GM19438 (cell line): ENCODE data around the gene PKDREJ.
"Not testable (repeated sequence)": the region's sequence is repeated elsewhere in the genome, so short reads cannot be mapped to it uniquely, and the experiment has no call there.

Experiments used
- ATAC-seq: cut with Tn5 transposase; IDR thresholded peaks from one replicate; pipeline ENCODE4 v1.9.1; 2021; ENCODE audit warnings: low read depth; ENCODE audit not compliant: unreplicated experiment

PKDREJ gene

DNA sequence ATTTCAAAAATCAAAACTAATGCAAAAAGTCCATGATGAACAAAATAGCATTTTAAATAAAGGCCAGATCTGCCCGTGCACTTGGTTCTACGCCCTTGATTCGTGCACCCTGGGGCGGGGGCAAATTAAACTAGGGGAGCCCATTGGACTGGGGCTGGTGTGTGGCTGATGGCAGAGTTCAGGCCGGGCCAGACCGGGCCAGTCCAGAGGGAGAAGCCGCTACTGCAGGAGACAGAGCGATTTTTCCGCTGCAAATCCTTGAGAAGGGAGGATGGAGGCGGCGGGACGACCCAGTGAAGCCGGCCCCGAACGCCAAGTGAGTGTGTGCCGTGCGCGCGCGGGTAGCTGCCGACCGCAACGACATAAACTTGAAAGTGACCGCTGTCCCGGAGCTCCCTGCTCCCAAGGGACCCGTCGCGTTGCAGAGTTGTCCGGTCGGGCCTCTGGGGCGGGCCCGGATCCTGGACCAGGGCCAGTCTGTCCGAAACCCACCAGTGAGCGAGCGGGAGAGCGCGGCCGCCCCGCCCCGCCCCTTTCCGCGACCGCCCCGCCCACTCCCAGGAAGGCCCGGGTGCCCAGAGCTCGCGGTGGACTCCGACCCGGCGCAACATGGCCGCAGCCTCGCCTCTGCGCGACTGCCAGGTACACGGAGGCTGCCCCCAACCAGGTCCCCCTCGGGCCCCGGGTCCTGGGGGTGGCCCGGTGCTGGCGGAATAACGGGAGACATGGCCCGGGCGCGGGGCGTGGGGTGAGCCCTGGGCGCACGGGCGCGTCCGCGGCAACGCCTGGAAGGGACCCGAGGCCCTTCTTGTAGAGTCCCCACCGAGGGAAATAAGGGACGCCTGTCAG, 4.5 kb upstream of the PKDREJ start, which contains the start of gene TTC38:
Gene TTC38 (plus strand): TSS at position 578 of the 849 bp plus-strand sequence. CDS start 32 bp downstream, at position 610.
- ATAC-seq: no peak

DNA sequence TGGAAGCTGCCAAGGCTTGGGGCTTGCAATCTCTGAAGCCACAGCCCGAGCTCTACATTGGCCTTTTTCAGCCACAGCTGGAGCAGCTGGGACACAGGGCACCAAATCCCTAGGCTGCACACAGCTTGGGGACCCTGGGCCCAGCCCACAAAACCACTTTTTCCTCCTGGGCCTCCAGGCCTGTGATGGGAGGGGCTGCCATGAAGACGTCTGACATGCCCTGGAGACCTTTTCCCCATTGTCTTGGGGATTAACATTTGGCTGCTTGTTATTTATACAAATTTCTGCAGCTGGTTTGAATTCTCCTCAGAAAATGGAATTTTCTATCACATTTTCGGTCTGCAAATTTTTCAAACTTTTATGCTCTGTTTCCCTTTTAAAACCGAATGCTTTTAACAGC, 2.5 kb upstream of the PKDREJ start:
- not testable (repeated sequence) for ATAC-seq

DNA sequence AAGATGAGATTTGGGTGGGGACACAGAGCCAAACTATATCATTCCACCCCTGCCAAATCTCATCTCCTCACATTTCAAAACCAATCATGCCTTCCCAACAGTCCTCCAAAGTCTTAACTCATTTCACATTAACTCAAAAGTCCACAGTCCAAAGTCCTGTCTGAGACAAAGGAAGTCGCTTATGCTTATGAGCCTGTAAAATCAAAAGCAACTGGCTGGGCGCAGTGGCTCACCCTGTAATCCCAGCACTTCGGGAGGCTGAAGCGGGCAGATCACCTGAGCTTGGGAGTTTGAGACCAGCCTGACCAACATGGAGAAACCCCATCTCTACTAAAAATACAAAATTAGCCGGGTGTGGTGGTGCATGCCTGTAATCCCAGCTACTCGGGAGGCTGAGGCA, 1.4 kb upstream of the PKDREJ start:
- ATAC-seq: not testable (repeated sequence)

DNA sequence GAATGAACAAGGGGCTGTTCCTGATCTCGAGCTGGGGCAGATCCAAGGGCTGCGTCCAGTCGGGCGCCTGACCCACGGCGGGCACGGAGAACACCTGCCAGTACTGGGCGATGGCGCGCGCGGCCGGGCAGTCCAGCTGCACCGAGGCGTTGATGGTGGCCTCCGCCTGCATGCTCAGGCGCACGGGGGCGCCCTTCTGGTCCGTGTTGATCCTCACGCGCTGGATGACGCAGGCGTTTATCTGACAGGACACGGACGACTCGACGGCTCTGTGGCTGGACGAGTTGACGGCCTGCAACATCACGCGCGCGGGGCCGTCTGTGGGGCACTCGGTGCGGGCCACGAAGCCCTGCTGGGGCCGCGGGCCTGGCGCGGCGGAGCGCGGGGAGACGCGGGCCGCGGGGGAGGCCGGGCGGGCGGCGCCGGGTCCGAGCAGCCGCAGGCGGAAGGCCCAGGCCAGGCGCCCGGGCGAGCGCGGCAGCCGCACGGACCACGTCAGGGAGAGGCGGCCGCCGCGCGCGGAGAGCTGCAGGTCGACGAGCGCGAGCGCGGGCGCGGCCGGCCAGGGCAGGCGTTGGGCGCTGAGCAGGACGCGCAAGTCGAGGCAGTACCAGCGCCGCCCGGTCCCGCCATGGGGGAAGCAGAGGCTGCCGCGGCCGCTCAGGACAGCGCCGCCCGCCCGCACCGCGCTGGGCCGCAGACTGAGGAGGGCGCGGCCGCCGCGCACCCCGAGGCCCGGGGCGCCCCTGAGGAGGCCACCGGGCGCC, 511 bp downstream of the PKDREJ start:
- ATAC-seq: no peak

DNA sequence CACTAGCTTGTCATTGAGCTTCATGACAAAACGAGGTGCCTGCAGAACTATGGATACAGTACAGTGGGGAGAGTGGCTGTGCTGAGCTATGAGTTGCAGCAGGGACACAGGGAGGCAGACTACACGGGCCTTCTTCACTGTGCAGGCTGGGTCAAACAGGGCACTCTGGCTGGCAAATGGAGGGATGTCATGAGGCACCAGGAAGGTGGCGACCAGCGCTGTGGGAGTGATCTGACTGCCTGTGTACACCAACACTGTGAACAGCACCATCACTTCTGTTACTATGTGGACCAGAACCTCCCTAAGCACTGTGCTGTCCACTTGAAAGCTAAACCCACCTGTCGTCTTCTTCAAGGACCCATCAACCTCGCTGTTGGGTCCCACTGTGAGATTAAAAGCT, 3.1 kb downstream of the PKDREJ start:
- ATAC-seq: no peak

DNA sequence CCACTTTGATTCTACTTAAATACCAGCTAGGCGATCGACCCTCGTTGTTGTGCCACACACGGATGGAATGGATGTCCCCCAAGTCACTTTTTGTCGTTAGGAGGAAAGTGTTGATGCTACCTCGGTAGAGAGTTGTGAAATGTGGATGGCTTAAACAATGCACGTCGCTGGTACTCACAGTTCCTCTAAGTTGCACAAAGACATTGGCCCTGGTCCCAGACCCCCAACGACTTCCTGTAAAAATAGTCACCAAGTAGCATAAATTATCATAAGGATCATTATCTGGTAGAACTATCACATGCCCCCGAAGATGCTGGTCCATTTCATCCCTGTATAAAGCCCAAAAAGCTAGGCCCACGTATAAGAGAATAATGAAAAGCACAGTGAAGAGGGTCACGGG, 3.8 kb downstream of the PKDREJ start:
- ATAC-seq: no peak

DNA sequence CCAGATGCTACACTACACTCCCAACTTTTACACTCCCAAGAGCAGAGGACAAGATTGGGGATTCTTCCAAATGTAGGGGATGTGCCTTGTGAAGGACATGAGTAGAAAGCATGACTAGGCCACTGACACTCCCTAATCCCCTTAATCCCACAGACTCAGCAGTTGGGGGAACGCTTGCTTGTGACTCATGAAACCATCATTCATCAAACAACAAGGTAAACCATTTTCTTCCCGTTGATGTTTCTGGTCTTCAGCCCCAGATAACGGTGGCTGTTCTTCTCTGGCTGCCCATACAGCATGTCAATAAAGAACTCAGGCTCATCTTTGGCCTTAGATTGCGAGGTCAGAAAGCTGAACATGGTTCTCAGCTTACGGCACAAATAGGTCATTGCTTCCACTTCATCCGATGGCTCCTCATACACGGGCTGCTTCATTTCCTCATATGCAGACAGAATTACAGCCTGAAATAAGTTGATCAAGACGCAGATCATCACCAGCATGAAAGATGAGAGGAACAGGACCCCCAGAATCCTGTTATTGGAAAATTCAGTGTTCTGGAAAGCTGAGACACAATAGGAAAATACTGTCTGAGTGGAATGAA, 6.7 kb downstream of the PKDREJ start:
- ATAC-seq: no peak

DNA sequence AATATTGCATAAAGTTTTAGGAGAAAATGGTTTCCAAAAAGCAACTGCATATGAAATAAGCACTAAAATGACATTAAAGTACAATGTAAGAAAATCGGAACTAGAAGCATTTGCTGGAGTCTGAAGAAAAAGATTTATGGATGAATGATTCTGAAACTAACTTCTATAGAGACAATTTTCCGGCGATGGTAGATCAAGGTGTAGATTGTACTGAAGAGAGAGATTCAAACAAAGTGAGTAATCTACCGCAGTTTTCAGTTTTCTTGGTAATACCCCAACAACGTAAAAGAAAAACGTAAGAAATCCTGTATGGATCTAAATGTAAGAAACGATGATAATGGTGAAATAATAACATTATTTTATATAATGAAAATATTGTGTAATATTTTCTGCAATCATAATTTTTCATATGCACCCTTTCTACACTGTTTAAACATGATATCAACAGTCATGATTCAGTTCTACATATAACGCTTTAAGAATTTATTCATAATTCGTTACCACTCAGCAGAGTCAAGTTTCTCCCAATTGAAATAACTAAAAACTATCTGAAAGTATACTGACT, 11.2 kb downstream of the PKDREJ start:
- no peak for ATAC-seq

DNA sequence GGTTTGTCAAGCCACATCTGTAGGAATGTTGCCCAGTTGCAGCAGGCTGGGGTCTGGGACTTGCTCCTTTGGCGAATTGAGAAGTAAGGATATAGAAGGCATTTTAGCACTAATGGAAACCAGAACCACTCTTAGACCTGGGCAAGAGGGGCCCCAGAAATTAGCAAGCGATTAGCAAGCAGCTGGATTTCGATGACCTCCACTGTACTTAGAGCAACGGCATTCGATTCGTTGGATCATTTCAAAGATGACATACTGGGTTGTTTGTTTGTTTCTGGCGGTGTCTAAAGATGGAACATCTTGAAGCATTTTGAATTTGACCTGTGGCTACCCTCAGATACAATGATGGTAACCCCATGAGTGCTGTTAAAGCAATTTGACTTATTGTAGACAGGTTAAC, 11.9 kb downstream of the PKDREJ start:
- no peak for ATAC-seq

DNA sequence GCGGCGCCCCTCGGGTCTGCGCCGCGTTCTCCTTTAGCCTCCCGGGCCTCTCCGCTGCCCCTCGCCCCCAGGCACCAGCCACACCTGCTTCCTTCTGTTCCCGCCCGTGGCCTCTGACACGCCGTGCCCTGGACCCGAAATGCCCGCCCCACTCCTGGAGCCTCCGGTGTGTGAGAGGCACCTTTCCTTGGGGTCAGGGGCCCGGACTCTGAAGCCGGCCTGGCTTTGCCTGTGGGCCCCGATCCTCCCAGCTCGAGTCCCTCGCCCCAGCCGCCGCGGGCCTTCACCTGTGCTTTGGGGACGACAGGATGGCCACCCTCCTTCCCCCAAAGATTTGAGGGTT, 12.4 kb downstream of the PKDREJ start:
- no peak for ATAC-seq

DNA sequence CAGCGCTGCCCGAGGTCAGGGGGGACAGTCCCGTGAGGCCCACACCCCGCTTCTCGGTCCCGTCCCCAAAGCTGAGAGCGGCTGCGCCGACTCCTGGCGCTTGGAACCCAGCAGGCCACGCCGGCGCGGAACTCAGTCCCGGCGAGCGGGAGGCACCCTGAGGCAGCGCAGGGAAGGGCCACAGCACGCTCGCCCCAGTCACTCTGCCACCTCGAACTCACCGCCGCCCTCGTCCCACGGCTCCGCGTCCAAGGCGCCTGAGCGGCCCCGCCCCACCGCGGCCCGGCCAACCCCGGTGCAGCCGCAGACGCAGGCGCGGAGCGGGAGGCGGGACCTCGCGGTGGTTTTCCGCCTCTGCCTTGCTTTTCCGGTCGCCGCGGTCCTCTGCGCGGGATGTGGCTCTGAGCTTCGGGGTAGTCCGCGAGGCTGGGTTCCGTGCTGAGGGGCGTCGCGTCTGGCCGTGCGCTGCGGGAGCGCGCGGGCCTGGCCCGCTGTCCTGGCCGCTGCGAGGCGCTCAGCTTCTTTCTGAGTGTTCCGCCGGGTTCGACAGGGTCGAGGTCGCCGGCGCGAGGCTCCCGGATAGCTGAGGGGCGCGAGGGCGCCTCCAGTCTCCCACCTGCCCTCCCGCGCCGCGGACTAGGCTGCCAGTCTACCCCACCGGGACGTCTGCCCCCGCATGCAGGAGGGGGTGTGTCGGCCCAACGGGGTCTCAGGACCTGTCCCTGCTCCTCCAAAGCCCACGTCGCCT, 12.9 kb downstream of the PKDREJ start, which contains the start of gene CDPF1:
Gene CDPF1 (minus strand): TSS at position 259 of the 748 bp plus-strand sequence. CDS start 2,009 bp downstream, outside the sequence.
- peak; percentile 69 for ATAC-seq

DNA sequence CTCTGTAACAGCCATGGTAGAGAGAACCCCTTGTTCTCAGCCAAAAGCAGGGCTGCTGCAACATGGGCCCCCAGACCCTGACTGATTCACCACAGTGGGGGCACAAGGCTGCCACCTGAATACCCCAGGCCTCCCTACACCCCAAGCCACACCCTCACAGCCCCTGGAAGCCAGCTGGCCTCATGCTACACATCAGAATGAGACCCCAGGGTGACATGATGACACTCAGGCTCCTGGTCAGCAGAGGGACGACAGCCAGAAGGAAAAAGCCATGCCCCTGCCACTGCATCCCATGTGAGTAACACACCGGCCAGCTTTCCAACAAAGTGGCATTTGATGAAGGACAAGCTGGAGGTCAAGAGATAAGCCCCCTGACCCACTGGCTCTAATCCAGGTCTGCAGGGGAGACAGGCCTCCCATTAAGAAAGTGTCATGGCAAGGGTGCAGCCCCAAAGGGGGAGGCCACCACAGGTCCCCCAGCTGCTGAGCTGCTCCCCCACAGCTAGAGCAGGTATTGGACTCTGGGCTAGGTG, 15.6 kb downstream of the PKDREJ start:
- ATAC-seq: no peak

DNA sequence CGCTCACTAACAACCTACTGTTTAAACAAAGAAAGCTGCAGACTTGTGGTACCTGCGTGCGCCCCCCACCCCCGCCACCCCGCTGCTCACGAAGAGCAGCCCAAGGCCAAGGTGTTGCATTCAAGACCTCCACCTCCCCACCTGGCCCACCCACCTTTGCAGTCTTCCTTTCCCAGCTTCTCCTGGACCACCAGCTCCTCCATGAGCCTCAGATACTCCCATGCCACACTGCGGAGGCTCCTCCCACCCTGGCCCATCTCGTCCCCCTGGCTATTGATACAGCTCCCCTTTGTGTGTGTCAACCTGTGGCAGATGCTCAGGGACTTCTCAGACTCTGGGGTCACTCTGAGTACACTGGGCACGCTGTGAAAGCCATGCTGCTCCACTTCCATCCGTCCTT, 17.0 kb downstream of the PKDREJ start:
- no peak for ATAC-seq

DNA sequence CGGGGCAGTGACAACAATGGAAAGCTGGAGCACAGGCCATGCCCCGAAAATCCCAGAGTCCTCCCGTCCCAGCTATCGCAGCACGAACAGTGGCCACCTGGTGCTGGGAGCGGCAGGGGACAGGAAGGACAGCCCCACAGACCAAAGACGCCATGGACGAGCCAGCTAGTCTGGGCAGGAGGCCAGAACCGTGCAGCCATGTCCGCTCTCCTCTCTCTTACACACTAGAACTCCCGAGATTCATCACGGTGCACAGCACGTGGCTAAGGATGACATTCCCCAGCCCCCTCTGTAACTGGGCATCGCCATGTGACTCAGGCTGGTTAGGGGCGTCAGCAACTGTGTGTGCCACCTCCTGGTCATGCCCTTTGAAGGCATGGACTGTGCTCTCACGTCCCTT, 17.6 kb downstream of the PKDREJ start:
- ATAC-seq: no peak

DNA sequence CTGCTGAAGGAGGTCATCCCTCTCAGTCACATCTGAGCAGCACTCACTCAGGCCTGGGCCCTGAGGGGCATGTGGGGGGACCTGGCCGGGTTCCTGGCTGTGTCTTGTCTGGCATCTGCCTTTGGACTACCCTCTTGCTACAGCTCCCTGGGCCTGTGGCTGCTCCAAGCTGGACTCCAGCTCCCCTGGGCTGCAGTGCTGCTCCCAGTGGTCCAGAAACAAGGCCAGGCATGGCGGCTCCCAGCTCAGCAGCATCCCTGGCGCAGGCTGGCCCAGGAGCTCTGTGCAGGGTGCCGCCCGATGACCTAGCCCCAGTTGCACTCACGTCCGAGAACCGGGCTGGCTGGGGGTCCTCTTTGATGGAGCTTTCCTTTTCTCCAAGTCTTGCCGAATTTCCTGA, 18.4 kb downstream of the PKDREJ start:
- ATAC-seq: no peak

DNA sequence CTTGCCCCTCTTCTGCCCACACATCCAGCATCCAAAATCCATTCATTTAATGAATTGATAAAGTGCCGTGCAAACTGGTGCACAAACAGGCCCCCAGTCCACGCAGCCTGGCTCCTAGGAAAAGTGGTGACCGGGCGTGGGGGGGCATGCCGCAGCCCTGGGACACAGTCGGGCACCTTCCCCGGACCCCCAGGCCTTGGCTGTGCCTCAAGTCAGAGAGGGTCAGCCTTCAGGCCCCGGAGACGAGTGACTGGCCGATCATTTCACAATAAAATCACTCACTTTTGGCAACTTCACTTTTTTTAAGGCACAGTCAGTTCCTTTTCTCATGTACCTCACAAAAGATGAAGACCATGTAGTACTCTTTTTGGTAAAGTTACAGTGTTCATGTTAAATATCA, 21.1 kb downstream of the PKDREJ start:
- ATAC-seq: no peak

DNA sequence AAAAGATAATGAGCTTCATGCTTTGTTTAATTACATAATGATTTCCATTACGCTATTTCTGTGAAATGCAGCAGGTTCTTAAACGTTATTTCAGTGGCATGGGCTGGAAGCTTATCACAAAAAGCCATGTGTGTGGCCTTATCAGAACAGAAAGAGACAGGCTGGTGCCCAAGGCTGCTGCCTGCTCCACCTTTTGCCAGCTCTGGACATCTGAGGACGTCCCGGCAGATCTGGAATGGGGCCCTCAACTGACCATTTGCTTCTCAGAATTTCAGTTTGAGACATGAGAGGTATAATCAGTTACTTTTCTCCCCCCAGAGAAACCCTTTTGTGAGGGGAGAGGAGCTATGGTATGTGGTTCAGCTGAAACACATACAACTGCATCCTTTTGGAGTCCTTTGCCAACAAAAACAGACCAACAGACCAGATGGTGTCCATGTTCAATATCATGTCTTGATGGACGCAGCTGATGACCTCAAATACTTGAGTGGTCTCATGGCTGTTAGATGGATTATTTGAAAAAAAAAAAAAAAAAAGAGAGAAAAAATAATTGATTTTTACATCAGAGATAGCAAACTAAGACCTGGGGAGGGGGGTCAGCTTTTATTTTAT, 21.6 kb downstream of the PKDREJ start:
- ATAC-seq: no peak

DNA sequence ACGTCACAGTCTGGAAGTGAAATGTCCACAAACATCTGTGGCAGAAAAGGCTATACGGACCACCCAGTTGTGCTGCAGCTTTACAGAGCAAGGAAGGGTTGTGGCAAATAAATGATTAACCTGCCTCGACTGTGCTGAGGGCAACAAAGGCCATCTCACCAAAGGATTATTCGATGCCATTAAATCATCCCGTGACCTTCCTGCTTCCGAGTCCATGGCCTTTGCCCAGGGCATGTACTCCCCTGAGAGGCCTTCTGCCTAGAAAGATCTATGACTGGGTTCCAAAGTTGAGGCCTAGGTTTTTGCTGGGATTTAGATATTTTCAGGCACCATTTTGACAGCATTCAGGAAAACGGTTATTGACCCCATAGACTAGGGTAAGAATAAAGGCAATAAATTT, 22.2 kb downstream of the PKDREJ start:
- no peak for ATAC-seq

DNA sequence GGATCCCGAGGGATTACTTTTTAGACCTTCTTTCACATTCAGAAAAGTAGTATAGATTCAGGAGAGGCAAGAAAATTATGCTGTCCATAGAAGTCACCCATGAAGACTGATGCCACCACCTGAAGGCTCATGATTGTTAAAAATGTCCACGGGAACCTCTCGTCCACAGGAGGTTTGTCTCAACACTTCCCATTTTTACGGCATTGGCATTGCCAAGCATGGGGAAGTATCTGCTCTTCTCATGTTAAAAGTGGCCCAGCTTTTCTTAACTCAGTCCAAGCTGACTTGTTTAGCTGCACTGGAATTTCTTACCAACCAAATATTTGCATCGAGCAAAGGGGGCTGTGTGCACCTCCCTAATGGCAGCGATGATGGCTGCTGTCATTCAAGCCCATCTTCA, 22.6 kb downstream of the PKDREJ start:
- no peak for ATAC-seq

DNA sequence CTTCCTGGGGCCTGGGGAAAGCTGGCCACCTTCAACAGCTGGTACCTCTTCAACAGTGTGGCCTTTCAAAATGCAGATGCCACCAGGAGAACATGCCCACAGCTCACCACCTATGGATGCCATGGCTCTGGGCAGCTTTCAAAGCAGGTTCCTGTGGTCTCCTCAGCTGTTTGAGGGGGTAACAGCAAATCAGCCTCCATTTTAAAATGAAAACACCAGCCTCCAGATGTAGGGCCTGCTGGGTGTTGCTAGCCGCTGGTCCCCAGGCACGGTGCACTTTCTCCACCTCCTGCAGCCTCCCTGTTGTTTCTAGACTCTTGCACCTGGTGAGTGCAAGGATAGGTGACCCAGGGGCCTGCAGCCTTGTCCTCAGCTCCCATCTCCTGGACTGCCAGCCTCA, 23.1 kb downstream of the PKDREJ start:
- ATAC-seq: no peak
